Fibroblast of mammary gland (primary cell): ENCODE results near the gene MRPS2.

Source experiments
- DNase-seq: peaks from one replicate; pipeline ENCODE4 v3.0.0-alpha.2; 2010; ENCODE audit warnings: low read depth
- H3K4me3 ChIP-seq: 2 replicates; pipeline ENCODE4 v1.5.1; 2011; ENCODE audit warnings: low read depth, mild to moderate bottlenecking, low read length, moderate library complexity; ENCODE audit not compliant: control insufficient read depth
- CTCF ChIP-seq: conservative IDR thresholded peaks from 2 replicates; pipeline ENCODE4 v1.5.1; 2011; ENCODE audit warnings: low read depth, low read length, inconsistent platforms; ENCODE audit not compliant: control insufficient read depth, insufficient read depth

The MRPS2 gene

GRCh38 chr9:135480940-135481310 lies 19.6 kb upstream of the MRPS2 start:
- DNase-seq: no peak
- TF ChIP-seq CTCF: no peak
- peak overlapping the region; percentile 65 for H3K4me3 ChIP-seq

GRCh38 chr9:135482015-135482754 lies 18.3 kb upstream of the MRPS2 start:
- DNase-seq: no peak
- H3K4me3 ChIP-seq: no peak overlapping the region
- no peak for TF ChIP-seq CTCF

DNA sequence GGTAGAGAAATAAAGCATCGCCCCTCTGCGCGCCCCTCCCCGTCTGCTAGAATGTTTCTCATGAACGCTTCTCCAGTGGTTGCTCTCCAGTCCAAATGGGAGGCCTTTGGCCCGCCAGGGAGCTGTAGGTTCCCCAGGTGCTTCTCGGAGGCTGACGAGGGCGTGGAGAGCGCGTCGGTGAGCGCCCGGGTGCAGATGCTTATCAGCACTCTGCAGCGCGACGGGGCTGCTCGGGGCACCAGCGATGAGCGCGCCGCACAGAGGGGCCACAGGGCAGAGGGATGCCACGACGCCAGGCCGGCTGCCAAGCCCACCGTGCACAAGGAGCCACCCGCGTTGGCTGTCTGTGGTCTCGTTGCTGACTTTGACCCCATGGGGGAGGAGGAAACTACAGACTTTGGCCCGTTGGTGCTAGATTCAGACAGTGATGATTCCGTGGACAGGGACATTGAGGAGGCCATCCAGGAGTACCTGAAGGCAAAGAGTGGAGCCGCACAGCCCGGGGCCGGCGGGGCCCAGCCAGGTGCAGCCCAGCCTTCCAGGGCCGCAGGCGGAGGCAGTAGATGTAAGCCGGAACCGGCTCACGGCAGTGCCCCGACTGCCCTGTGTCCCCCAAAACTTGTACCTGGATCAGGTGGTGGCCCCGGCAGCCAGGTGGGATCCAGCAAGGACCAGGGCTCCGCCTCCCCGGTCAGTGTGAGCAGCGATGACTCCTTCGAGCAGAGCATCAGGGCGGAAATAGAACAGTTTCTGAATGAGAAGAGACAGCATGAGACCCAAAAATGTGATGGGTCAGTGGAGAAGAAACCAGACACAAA lies 15.8 kb upstream of the MRPS2 start:
- H3K4me3 ChIP-seq: no peak overlapping the region
- TF ChIP-seq CTCF: no peak
- no peak for DNase-seq

DNA sequence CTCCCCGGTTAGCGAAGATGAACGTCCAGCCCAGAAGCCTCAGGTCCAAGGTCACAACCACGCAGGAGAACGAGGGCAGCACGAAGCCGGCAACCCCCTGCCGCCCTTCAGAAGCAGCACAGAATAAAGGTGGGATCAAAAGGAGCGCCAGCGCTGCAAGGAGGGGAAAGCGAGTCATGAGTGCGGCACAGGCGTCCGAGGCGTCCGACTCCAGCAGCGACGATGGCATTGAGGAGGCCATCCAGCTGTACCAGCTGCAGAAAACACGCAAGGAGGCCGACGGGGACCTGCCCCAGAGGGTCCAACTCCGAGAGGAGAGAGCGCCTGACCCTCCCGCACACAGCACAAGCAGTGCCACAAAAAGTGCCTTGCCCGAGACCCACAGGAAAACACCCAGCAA lies 15.1 kb upstream of the MRPS2 start:
- no peak overlapping the region for H3K4me3 ChIP-seq
- DNase-seq: no peak
- no peak for TF ChIP-seq CTCF

DNA sequence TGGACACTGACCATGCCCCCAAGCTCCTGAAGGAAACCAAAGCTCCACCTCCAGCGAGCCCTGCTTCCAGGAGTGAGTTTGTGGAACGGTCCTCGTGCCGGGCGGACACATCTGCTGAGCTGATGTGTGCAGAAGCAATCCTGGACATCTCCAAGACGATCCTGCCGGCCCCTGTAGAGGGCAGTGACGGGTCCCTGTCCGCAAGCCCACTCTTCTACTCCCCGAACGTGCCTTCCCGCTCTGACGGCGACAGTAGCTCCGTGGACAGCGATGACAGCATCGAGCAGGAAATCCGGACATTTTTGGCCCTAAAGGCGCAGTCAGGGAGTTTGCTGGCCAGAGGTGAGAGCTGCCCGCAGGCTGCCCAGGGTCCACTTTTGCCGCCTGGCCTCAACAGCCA lies 14.7 kb upstream of the MRPS2 start:
- TF ChIP-seq CTCF: no peak
- no peak overlapping the region for H3K4me3 ChIP-seq
- DNase-seq: no peak

- H3K4me3 ChIP-seq: no peak overlapping the region
- TF ChIP-seq CTCF: no peak
These were observed 14.0 kb upstream of the MRPS2 start for GRCh38 chr9:135486267-135487065.

More at GRCh38 chr9:135486267-135487065, 14.0 kb upstream of the MRPS2 start:
- no peak for DNase-seq
